Right lung (tissue), 5 donors: ENCODE data around the gene ALKBH8. TPM values are rescaled to one million over a fixed set of nuclear protein-coding genes. Genes with fewer than 3 reads are reported as not detected.
"Not testable (repeated sequence)": the region's sequence is repeated elsewhere in the genome, so short reads cannot be mapped to it uniquely, and the experiment has no call there.

Experiments
- DNase-seq, 2 donors: peaks; one replicate each; pipeline ENCODE4 v3.0.0-alpha.2; 2013
- polyA plus RNA-seq, 5 donors: library from polyadenylated mRNA; unstranded; fragments of 120-200 nt; gene quantifications; one replicate each; pipeline versions ENCODE4 v1.2.1 to v1.2.3, GENCODE V29; 2013; ENCODE audit warnings: inconsistent platforms in 1 of 5, low replicate concordance in 1 of 5; ENCODE audit not compliant: insufficient read length in 5 of 5, insufficient read depth in 1 of 5

ALKBH8 gene
- polyA plus RNA-seq, 5 donors, result 10.3 to 19.9 (median 15.9) TPM

GRCh38 chr11:107581147-107581546, 15.6 kb upstream of the ALKBH8 start:
- no peak for DNase-seq

- DNase-seq, result not testable (repeated sequence)
Measured at GRCh38 chr11:107579169-107579568, 13.6 kb upstream of the ALKBH8 start.

GRCh38 chr11:107577346-107577711, 11.8 kb upstream of the ALKBH8 start:
- DNase-seq, result no peak

- not testable (repeated sequence) for DNase-seq
Measured at GRCh38 chr11:107576497-107577345, 11.2 kb upstream of the ALKBH8 start.

- no peak for DNase-seq
Measured at GRCh38 chr11:107573438-107573837, 7.9 kb upstream of the ALKBH8 start.

- no peak for DNase-seq
Measured at GRCh38 chr11:107570015-107570414, 4.5 kb upstream of the ALKBH8 start.

GRCh38 chr11:107567739-107568335, 2.3 kb upstream of the ALKBH8 start:
- no peak for DNase-seq

GRCh38 chr11:107566569-107566968, 1.0 kb upstream of the ALKBH8 start:
- DNase-seq, result no peak

GRCh38 chr11:107565955-107566501, 493 bp upstream of the ALKBH8 start:
- not testable (repeated sequence) for DNase-seq

GRCh38 chr11:107564877-107565218, 687 bp downstream of the ALKBH8 start:
- DNase-seq, result no peak

GRCh38 chr11:107563702-107564101, 1.8 kb downstream of the ALKBH8 start:
- no peak for DNase-seq

GRCh38 chr11:107562647-107563208, 2.8 kb downstream of the ALKBH8 start:
- DNase-seq, result no peak

GRCh38 chr11:107561688-107562087, 3.8 kb downstream of the ALKBH8 start:
- DNase-seq, result no peak

- DNase-seq, result no peak
Measured at GRCh38 chr11:107550304-107550703, 15.2 kb downstream of the ALKBH8 start.

- DNase-seq, result no peak
Measured at GRCh38 chr11:107549954-107550285, 15.6 kb downstream of the ALKBH8 start.

GRCh38 chr11:107549253-107549953, 16.1 kb downstream of the ALKBH8 start:
- DNase-seq, result no peak

GRCh38 chr11:107547961-107548360, 17.6 kb downstream of the ALKBH8 start:
- DNase-seq, result no peak

- no peak for DNase-seq
Measured at GRCh38 chr11:107545101-107545514, 20.4 kb downstream of the ALKBH8 start.

- no peak for DNase-seq
Measured at GRCh38 chr11:107538821-107539220, 26.7 kb downstream of the ALKBH8 start.

GRCh38 chr11:107538239-107538638, 27.3 kb downstream of the ALKBH8 start:
- no peak for DNase-seq

GRCh38 chr11:107537155-107537554, 28.4 kb downstream of the ALKBH8 start:
- not testable (repeated sequence) for DNase-seq

- DNase-seq, result no peak
Measured at GRCh38 chr11:107526197-107526596, 39.3 kb downstream of the ALKBH8 start.
